HepG2 (cell line): ENCODE data around the gene RNPS1. TPM values are rescaled to one million over a fixed set of nuclear protein-coding genes. Genes with fewer than 3 reads are reported as not detected.
A peak's percentile ranks its signal among the peaks of the same experiment; 100 is the strongest.

Experiments
- CHD2 ChIP-seq: IDR thresholded peaks from 2 replicates; pipeline ENCODE4 v1.6.1; 2011; ENCODE audit warnings: low read depth, low read length, improper control_type of control experiment
- HDAC6 ChIP-seq: fragments of 200-600 bp; sonication (generic); IDR thresholded peaks from 2 replicates; pipeline ENCODE4 v1.7.0; 2017; ENCODE audit warnings: mild to moderate bottlenecking, antibody characterized with exemption, low read length, low read depth
- HNRNPH1 ChIP-seq: fragments of 200-400 bp; formaldehyde crosslinking; optimal IDR thresholded peaks from 2 replicates; pipeline ENCODE3; 2017; ENCODE audit warnings: mild to moderate bottlenecking, low read depth, low read length
- PCBP2 ChIP-seq: fragments of 200-400 bp; formaldehyde crosslinking; optimal IDR thresholded peaks from 2 replicates; pipeline ENCODE3; 2018; ENCODE audit warnings: low read length, low read depth; ENCODE audit not compliant: poor library complexity, severe bottlenecking
- RAD21 ChIP-seq: fragments of 450-650 bp; formaldehyde crosslinking; IDR thresholded peaks from 2 replicates; pipeline ENCODE4 v1.5.0; 2020; ENCODE audit warnings: mild to moderate bottlenecking
- SMC3 ChIP-seq: IDR thresholded peaks from 2 replicates; pipeline ENCODE4 v1.6.1; 2011; ENCODE audit warnings: low read length, improper control_type of control experiment
- YY1 ChIP-seq: IDR thresholded peaks from 2 replicates; pipeline ENCODE4 v1.6.1; 2011; ENCODE audit warnings: low read length, low read depth, moderate library complexity, mild to moderate bottlenecking; ENCODE audit not compliant: insufficient read depth, insufficient replicate concordance
- ZNF547 ChIP-seq: sonication (generic); formaldehyde crosslinking; IDR thresholded peaks from 2 replicates; pipeline ENCODE4 v1.5.1; 2020; ENCODE audit warnings: mild to moderate bottlenecking, missing genetic modification reagents
- ZNF652 ChIP-seq: IDR thresholded peaks from 2 replicates; pipeline ENCODE4 v1.6.1; 2016; ENCODE audit warnings: low read depth, borderline replicate concordance
- ZNF780A ChIP-seq: sonication (generic); formaldehyde crosslinking; IDR thresholded peaks from 2 replicates; pipeline ENCODE4 v1.8.0; 2022; ENCODE audit warnings: mild to moderate bottlenecking, missing genetic modification reagents, moderate library complexity
- ZNF781 ChIP-seq: sonication (generic); formaldehyde crosslinking; IDR thresholded peaks from 2 replicates; pipeline ENCODE4 v1.5.1; 2020; ENCODE audit warnings: borderline replicate concordance, mild to moderate bottlenecking, missing genetic modification reagents; ENCODE audit errors: not compliant biosample characterization
- polyA plus RNA-seq, 8 experiments: library from polyadenylated mRNA; depleted of rRNA in 3 of 8; stranded (reverse) in 7 of 8; unstranded in 1 of 8; fragments of >200 nt; fragmentation: Illumina TruSeq in 4 of 8; extraction: Trizol in 4 of 8; gene quantifications; 2 replicates each; pipeline versions ENCODE4 v1.2.1 to v1.2.3, GENCODE V29; 2011 to 2016; ENCODE audit warnings: low read depth in 4 of 8, missing spikeins in 1 of 8, mixed read lengths in 1 of 8; ENCODE audit not compliant: insufficient read depth in 1 of 8
- total RNA-seq, 5 experiments: library from RNA; depleted of rRNA; stranded (reverse); fragments of >200 nt; fragmentation: Illumina TruSeq; extraction: Trizol; gene quantifications; 2 replicates each; pipeline ENCODE4 v1.2.3, GENCODE V29; 2016; ENCODE audit warnings: low read depth in 1 of 5
- TF ChIP-seq, protein P1 (sequence below): sonication (generic); formaldehyde crosslinking; conservative IDR thresholded peaks from 2 replicates; pipeline ENCODE4 v1.4.0; 2020; ENCODE audit warnings: missing genetic modification reagents
- TF ChIP-seq, protein P2 (sequence below): sonication (generic); formaldehyde crosslinking; IDR thresholded peaks from 2 replicates; pipeline ENCODE4 v1.8.1; 2023; ENCODE audit warnings: missing genetic modification reagents, inconsistent platforms, borderline replicate concordance
- TF ChIP-seq, protein P3 (sequence below): IDR thresholded peaks from 2 replicates; pipeline ENCODE4 v1.6.1; 2012; ENCODE audit warnings: low read length, improper control_type of control experiment
- TF ChIP-seq, protein P4 (sequence below): sonication (generic); formaldehyde crosslinking; IDR thresholded peaks from 2 replicates; pipeline ENCODE4 v1.4.0; 2020; ENCODE audit warnings: missing genetic modification reagents
- TF ChIP-seq, protein P5 (sequence below): IDR thresholded peaks from 2 replicates; pipeline ENCODE4 v1.6.1; 2016

RNPS1 gene
- total and polyA plus RNA-seq, 2 of the 13 experiments (the other 11 are each of a cell fraction or from before 2014, with no cell fraction given), result 126 to 133 TPM

DNA sequence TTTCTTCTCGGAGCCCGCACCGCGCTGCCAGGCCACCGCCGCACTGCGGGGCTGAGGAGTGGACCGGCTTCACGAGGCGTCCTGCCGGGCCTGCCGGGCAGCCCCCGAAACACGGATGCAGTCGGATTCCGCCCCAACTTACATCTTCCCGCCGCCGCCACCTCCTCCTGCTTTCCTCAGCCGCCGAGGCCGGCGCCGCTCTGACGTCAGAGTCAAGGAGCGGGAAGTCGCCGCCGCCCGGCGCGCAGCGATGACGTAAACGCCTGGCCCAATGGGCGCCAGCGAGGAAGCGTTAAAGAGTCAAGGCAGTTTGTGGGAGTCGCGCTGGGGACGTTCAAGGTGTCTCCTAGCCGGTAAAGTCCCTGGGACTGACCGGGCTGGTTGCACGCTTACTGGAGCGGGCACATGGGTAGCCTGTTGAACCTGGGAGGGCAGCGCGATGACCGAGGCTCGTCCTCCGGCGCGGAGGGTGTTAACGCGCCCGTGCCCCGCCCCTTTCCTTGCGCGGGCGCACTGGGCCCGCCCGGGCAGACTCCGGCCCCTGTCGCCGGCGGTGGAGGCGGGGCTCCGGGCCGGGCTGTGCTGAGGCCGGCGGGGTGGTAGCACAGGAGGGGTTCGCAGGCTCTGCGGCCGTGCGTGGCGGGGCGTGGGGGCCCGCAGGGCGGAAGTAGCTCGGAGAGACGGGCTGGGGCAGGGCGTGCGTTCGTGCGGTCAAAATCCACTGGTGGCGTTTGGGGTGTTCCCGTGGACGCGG lies at the start of gene RNPS1 (continued):
- TF ChIP-seq ZNF780A (peak; percentile 32; the same call in 1 of the 2 replicates), HDAC6 (no peak), SMC3 (no peak), ZNF652 (CRISPR knock-in tag) (peak; percentile 97), YY1 (peak; percentile 73), PCBP2 (no peak), CHD2 (0 out of 2 replicates have a peak, but pooled peaks have one; percentile 16), ZNF781 (CRISPR knock-in tag) (peak; percentile 89), RAD21 (peak; percentile 21; the same call in 1 of the 2 replicates), HNRNPH1 (no peak), ZNF547 (peak; percentile 89; the same call in 1 of the 2 replicates)
- TF ChIP-seq, protein P1, sequence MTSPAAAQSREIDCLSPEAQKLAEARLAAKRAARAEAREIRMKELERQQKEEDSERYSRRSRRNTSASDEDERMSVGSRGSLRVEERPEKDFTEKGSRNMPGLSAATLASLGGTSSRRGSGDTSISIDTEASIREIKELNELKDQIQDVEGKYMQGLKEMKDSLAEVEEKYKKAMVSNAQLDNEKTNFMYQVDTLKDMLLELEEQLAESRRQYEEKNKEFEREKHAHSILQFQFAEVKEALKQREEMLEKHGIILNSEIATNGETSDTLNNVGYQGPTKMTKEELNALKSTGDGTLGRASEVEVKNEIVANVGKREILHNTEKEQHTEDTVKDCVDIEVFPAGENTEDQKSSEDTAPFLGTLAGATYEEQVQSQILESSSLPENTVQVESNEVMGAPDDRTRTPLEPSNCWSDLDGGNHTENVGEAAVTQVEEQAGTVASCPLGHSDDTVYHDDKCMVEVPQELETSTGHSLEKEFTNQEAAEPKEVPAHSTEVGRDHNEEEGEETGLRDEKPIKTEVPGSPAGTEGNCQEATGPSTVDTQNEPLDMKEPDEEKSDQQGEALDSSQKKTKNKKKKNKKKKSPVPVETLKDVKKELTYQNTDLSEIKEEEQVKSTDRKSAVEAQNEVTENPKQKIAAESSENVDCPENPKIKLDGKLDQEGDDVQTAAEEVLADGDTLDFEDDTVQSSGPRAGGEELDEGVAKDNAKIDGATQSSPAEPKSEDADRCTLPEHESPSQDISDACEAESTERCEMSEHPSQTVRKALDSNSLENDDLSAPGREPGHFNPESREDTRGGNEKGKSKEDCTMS, result no peak
- TF ChIP-seq, protein P2, sequence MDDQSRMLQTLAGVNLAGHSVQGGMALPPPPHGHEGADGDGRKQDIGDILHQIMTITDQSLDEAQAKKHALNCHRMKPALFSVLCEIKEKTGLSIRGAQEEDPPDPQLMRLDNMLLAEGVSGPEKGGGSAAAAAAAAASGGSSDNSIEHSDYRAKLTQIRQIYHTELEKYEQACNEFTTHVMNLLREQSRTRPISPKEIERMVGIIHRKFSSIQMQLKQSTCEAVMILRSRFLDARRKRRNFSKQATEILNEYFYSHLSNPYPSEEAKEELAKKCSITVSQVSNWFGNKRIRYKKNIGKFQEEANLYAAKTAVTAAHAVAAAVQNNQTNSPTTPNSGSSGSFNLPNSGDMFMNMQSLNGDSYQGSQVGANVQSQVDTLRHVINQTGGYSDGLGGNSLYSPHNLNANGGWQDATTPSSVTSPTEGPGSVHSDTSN (CRISPR knock-in tag), result no peak
- TF ChIP-seq, protein P3, sequence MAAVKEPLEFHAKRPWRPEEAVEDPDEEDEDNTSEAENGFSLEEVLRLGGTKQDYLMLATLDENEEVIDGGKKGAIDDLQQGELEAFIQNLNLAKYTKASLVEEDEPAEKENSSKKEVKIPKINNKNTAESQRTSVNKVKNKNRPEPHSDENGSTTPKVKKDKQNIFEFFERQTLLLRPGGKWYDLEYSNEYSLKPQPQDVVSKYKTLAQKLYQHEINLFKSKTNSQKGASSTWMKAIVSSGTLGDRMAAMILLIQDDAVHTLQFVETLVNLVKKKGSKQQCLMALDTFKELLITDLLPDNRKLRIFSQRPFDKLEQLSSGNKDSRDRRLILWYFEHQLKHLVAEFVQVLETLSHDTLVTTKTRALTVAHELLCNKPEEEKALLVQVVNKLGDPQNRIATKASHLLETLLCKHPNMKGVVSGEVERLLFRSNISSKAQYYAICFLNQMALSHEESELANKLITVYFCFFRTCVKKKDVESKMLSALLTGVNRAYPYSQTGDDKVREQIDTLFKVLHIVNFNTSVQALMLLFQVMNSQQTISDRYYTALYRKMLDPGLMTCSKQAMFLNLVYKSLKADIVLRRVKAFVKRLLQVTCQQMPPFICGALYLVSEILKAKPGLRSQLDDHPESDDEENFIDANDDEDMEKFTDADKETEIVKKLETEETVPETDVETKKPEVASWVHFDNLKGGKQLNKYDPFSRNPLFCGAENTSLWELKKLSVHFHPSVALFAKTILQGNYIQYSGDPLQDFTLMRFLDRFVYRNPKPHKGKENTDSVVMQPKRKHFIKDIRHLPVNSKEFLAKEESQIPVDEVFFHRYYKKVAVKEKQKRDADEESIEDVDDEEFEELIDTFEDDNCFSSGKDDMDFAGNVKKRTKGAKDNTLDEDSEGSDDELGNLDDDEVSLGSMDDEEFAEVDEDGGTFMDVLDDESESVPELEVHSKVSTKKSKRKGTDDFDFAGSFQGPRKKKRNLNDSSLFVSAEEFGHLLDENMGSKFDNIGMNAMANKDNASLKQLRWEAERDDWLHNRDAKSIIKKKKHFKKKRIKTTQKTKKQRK, result no peak
- TF ChIP-seq, protein P4, sequence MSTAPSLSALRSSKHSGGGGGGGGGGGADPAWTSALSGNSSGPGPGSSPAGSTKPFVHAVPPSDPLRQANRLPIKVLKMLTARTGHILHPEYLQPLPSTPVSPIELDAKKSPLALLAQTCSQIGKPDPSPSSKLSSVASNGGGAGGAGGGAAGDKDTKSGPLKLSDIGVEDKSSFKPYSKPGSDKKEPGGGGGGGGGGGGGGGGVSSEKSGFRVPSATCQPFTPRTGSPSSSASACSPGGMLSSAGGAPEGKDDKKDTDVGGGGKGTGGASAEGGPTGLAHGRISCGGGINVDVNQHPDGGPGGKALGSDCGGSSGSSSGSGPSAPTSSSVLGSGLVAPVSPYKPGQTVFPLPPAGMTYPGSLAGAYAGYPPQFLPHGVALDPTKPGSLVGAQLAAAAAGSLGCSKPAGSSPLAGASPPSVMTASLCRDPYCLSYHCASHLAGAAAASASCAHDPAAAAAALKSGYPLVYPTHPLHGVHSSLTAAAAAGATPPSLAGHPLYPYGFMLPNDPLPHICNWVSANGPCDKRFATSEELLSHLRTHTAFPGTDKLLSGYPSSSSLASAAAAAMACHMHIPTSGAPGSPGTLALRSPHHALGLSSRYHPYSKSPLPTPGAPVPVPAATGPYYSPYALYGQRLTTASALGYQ (CRISPR knock-in tag), result peak; percentile 61
- TF ChIP-seq, protein P5, sequence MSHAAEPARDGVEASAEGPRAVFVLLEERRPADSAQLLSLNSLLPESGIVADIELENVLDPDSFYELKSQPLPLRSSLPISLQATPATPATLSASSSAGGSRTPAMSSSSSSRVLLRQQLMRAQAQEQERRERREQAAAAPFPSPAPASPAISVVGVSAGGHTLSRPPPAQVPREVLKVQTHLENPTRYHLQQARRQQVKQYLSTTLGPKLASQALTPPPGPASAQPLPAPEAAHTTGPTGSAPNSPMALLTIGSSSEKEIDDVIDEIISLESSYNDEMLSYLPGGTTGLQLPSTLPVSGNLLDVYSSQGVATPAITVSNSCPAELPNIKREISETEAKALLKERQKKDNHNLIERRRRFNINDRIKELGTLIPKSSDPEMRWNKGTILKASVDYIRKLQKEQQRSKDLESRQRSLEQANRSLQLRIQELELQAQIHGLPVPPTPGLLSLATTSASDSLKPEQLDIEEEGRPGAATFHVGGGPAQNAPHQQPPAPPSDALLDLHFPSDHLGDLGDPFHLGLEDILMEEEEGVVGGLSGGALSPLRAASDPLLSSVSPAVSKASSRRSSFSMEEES (CRISPR knock-in tag), result peak; percentile 56
